Activated naive CD8-positive, alpha-beta T cell treated with anti-CD3 and anti-CD28 coated beads for 36 hours (primary cell): ENCODE data around the gene OBP2B. TPM values are rescaled to one million over a fixed set of nuclear protein-coding genes. Genes with fewer than 3 reads are reported as not detected.
A peak's percentile ranks its signal among the peaks of the same experiment; 100 is the strongest.

Experiments used
- DNase-seq: peaks from one replicate; pipeline ENCODE4 v3.0.0; 2021
- H3K27ac Mint-ChIP-seq: one replicate; pipeline ENCODE4 v1.8.0; 2022; ENCODE audit warnings: mild to moderate bottlenecking, moderate library complexity, mixed read lengths
- H3K27me3 Mint-ChIP-seq: one replicate; pipeline ENCODE4 v1.8.0; 2022; ENCODE audit warnings: mild to moderate bottlenecking, mixed read lengths
- H3K36me3 Mint-ChIP-seq: one replicate; pipeline ENCODE4 v1.8.0; 2021; ENCODE audit warnings: mild to moderate bottlenecking, mixed read lengths
- H3K4me1 Mint-ChIP-seq: one replicate; pipeline ENCODE4 v1.8.0; 2021; ENCODE audit warnings: mixed read lengths
- H3K4me3 Mint-ChIP-seq: one replicate; pipeline ENCODE4 v1.8.0; 2022; ENCODE audit warnings: mild to moderate bottlenecking, moderate library complexity, mixed read lengths
- H3K9me3 Mint-ChIP-seq: one replicate; pipeline ENCODE4 v1.8.0; 2022; ENCODE audit warnings: mixed read lengths
- total RNA-seq, 2 experiments: library from RNA; stranded (reverse); gene quantifications; one replicate each; pipeline ENCODE4 v1.2.3, GENCODE V29; 2021

OBP2B gene
- total RNA-seq, 2 experiments from 2014 or later, result not detected

GRCh38 chr9:133202145-133202513 is 6.9 kb downstream of the OBP2B start:
- Mint-ChIP-seq H3K27me3 (peaks cover 18% of the 10 kb centered on the region), H3K4me3 (no peak overlapping the region), H3K9me3 (no peaks in the 10 kb centered on the region), H3K27ac (no peak overlapping the region), H3K36me3 (no peaks in the 10 kb centered on the region), H3K4me1 (peaks cover 2% of the 10 kb centered on the region)
- DNase-seq, result no peak

GRCh38 chr9:133201424-133202144 is 7.5 kb downstream of the OBP2B start:
- H3K4me1 Mint-ChIP-seq, result peaks cover 2% of the 10 kb centered on the region

GRCh38 chr9:133200631-133201030 is 8.4 kb downstream of the OBP2B start:
- H3K9me3 Mint-ChIP-seq, result no peaks in the 10 kb centered on the region
- H3K27me3 Mint-ChIP-seq, result peaks cover 18% of the 10 kb centered on the region
- H3K27ac Mint-ChIP-seq, result no peak overlapping the region

More at GRCh38 chr9:133201424-133202144, 7.5 kb downstream of the OBP2B start:
- no peak overlapping the region for H3K4me3 Mint-ChIP-seq
- no peaks in the 10 kb centered on the region for H3K36me3 Mint-ChIP-seq
- DNase-seq, result no peak
- peaks cover 18% of the 10 kb centered on the region for H3K27me3 Mint-ChIP-seq
- H3K27ac Mint-ChIP-seq, result no peak overlapping the region
- no peaks in the 10 kb centered on the region for H3K9me3 Mint-ChIP-seq

GRCh38 chr9:133199648-133200321 is 9.3 kb downstream of the OBP2B start:
- H3K36me3 Mint-ChIP-seq, result no peaks in the 10 kb centered on the region
- H3K27ac Mint-ChIP-seq, result peak overlapping the region; percentile 72
- peak; percentile 65 for DNase-seq
- peak overlapping the region; percentile 71 for H3K4me3 Mint-ChIP-seq
- no peaks in the 10 kb centered on the region for H3K9me3 Mint-ChIP-seq
- H3K4me1 Mint-ChIP-seq, result peaks cover 2% of the 10 kb centered on the region
- H3K27me3 Mint-ChIP-seq, result peaks cover 19% of the 10 kb centered on the region

More at GRCh38 chr9:133200631-133201030, 8.4 kb downstream of the OBP2B start:
- H3K36me3 Mint-ChIP-seq, result no peaks in the 10 kb centered on the region
- H3K4me1 Mint-ChIP-seq, result peaks cover 2% of the 10 kb centered on the region
- DNase-seq, result no peak
- no peak overlapping the region for H3K4me3 Mint-ChIP-seq

- H3K4me3 Mint-ChIP-seq, result no peak overlapping the region
- peaks cover under 1% of the 10 kb centered on the region for H3K4me1 Mint-ChIP-seq
- no peak overlapping the region for H3K27ac Mint-ChIP-seq
- no peaks in the 10 kb centered on the region for H3K36me3 Mint-ChIP-seq
- DNase-seq, result no peak
- peaks cover 22% of the 10 kb centered on the region for H3K27me3 Mint-ChIP-seq
- no peaks in the 10 kb centered on the region for H3K9me3 Mint-ChIP-seq
Observed at GRCh38 chr9:133195029-133195428, 14.0 kb downstream of the OBP2B start.

GRCh38 chr9:133194597-133194996 is 14.5 kb downstream of the OBP2B start:
- no peak for DNase-seq
- Mint-ChIP-seq H3K36me3 (no peaks in the 10 kb centered on the region), H3K27ac (no peak overlapping the region), H3K4me3 (no peak overlapping the region), H3K9me3 (no peaks in the 10 kb centered on the region), H3K27me3 (peaks cover 20% of the 10 kb centered on the region), H3K4me1 (no peaks in the 10 kb centered on the region)

- Mint-ChIP-seq H3K36me3 (no peaks in the 10 kb centered on the region), H3K27ac (no peak overlapping the region), H3K9me3 (no peaks in the 10 kb centered on the region), H3K4me3 (no peak overlapping the region), H3K4me1 (no peaks in the 10 kb centered on the region), H3K27me3 (peaks cover 33% of the 10 kb centered on the region)
- no peak for DNase-seq
Observed at GRCh38 chr9:133191989-133192388, 17.1 kb downstream of the OBP2B start.

- no peak overlapping the region for H3K4me3 Mint-ChIP-seq
- no peak for DNase-seq
- no peak overlapping the region for H3K27ac Mint-ChIP-seq
- H3K4me1 Mint-ChIP-seq, result peaks cover 8% of the 10 kb centered on the region
- no peaks in the 10 kb centered on the region for H3K9me3 Mint-ChIP-seq
- peaks cover 44% of the 10 kb centered on the region for H3K27me3 Mint-ChIP-seq
- H3K36me3 Mint-ChIP-seq, result no peaks in the 10 kb centered on the region
Observed at GRCh38 chr9:133189826-133190225, 19.2 kb downstream of the OBP2B start.

GRCh38 chr9:133188843-133189180 is 20.2 kb downstream of the OBP2B start:
- Mint-ChIP-seq H3K27me3 (peaks cover 44% of the 10 kb centered on the region), H3K27ac (no peak overlapping the region), H3K9me3 (no peaks in the 10 kb centered on the region), H3K36me3 (no peaks in the 10 kb centered on the region), H3K4me1 (peaks cover 13% of the 10 kb centered on the region), H3K4me3 (no peak overlapping the region)
- DNase-seq, result no peak

GRCh38 chr9:133188006-133188842 is 20.8 kb downstream of the OBP2B start:
- DNase-seq, result no peak
- Mint-ChIP-seq H3K4me1 (peaks cover 14% of the 10 kb centered on the region), H3K27ac (no peak overlapping the region), H3K27me3 (peaks cover 44% of the 10 kb centered on the region), H3K36me3 (no peaks in the 10 kb centered on the region), H3K9me3 (no peaks in the 10 kb centered on the region), H3K4me3 (no peak overlapping the region)

- H3K27me3 Mint-ChIP-seq, result peaks cover 50% of the 10 kb centered on the region
- no peaks in the 10 kb centered on the region for H3K9me3 Mint-ChIP-seq
- no peak overlapping the region for H3K27ac Mint-ChIP-seq
- peaks cover 16% of the 10 kb centered on the region for H3K4me1 Mint-ChIP-seq
- no peak overlapping the region for H3K4me3 Mint-ChIP-seq
- H3K36me3 Mint-ChIP-seq, result no peaks in the 10 kb centered on the region
- no peak for DNase-seq
Observed at GRCh38 chr9:133187561-133188005, 21.5 kb downstream of the OBP2B start.

GRCh38 chr9:133186736-133187135 is 22.3 kb downstream of the OBP2B start:
- H3K4me1 Mint-ChIP-seq, result peaks cover 16% of the 10 kb centered on the region
- no peak overlapping the region for H3K27ac Mint-ChIP-seq
- H3K27me3 Mint-ChIP-seq, result peaks cover 51% of the 10 kb centered on the region
- no peaks in the 10 kb centered on the region for H3K36me3 Mint-ChIP-seq
- no peak for DNase-seq
- no peak overlapping the region for H3K4me3 Mint-ChIP-seq
- H3K9me3 Mint-ChIP-seq, result no peaks in the 10 kb centered on the region

- peaks cover 16% of the 10 kb centered on the region for H3K4me1 Mint-ChIP-seq
- H3K9me3 Mint-ChIP-seq, result no peaks in the 10 kb centered on the region
- no peaks in the 10 kb centered on the region for H3K36me3 Mint-ChIP-seq
- peaks cover 55% of the 10 kb centered on the region for H3K27me3 Mint-ChIP-seq
- H3K4me3 Mint-ChIP-seq, result no peak overlapping the region
- no peak overlapping the region for H3K27ac Mint-ChIP-seq
- DNase-seq, result peak; percentile 57
Observed at GRCh38 chr9:133184971-133185370, 24.1 kb downstream of the OBP2B start.

GRCh38 chr9:133182151-133182550 is 26.9 kb downstream of the OBP2B start:
- DNase-seq, result no peak
- no peaks in the 10 kb centered on the region for H3K36me3 Mint-ChIP-seq
- H3K27ac Mint-ChIP-seq, result no peak overlapping the region
- H3K4me3 Mint-ChIP-seq, result no peak overlapping the region
- H3K27me3 Mint-ChIP-seq, result peaks cover 38% of the 10 kb centered on the region
- H3K9me3 Mint-ChIP-seq, result no peaks in the 10 kb centered on the region
- peaks cover 16% of the 10 kb centered on the region for H3K4me1 Mint-ChIP-seq

- no peak overlapping the region for H3K4me3 Mint-ChIP-seq
- no peaks in the 10 kb centered on the region for H3K36me3 Mint-ChIP-seq
- no peaks in the 10 kb centered on the region for H3K9me3 Mint-ChIP-seq
- H3K4me1 Mint-ChIP-seq, result peaks cover 16% of the 10 kb centered on the region
- DNase-seq, result no peak
- peaks cover 33% of the 10 kb centered on the region for H3K27me3 Mint-ChIP-seq
- H3K27ac Mint-ChIP-seq, result no peak overlapping the region
Observed at GRCh38 chr9:133181561-133181960, 27.5 kb downstream of the OBP2B start.
